H1 (cell line): ENCODE results near the gene DHX34. TPM values are rescaled to one million over a fixed set of nuclear protein-coding genes. Genes with fewer than 3 reads are reported as not detected.

Experiments
- CTCF ChIA-PET: fragments of 300-600 bp; sonication (Branson Sonifier 250); formaldehyde crosslinking; loops from one replicate; lab custom pipeline; 2021; ENCODE audit not compliant: partially characterized antibody; lab: Charles Lee
- POLR2A ChIA-PET: fragments of 300-600 bp; sonication (Branson Sonifier 250); formaldehyde crosslinking; loops from one replicate; lab custom pipeline; 2021; ENCODE audit warnings: inconsistent platforms; ENCODE audit not compliant: partially characterized antibody; lab: Charles Lee
- DNase-seq, 2 experiments: peaks; one replicate each; pipeline versions ENCODE4 v3.0.0 to v3.0.0-alpha.2; 2010 to 2022; ENCODE audit warnings: low spot score in 2 of 2, low read depth in 1 of 2, mixed read lengths in 1 of 2
- FAIRE-seq: peaks from 2 replicates; lab custom pipeline; 2011; peaks lifted over from hg19 to GRCh38; lab: Jason Lieb, UNC
- H2AFZ ChIP-seq: 2 replicates; pipeline ENCODE4 v1.8.1; 2012; ENCODE audit warnings: low read length, inconsistent platforms
- H2AK5ac ChIP-seq: 2 replicates; pipeline ENCODE4 v1.6.1; 2013; ENCODE audit warnings: low read depth, low read length
- H2BK120ac ChIP-seq: replicated peaks from 2 replicates; pipeline ENCODE3; 2013; ENCODE audit warnings: low read depth, low read length, inconsistent platforms
- H2BK12ac ChIP-seq: 2 replicates; pipeline ENCODE4 v1.6.1; 2013; ENCODE audit warnings: low read depth, low read length
- H2BK15ac ChIP-seq: 2 replicates; pipeline ENCODE4 v1.6.1; 2013; ENCODE audit warnings: low read length
- H2BK20ac ChIP-seq: 2 replicates; pipeline ENCODE4 v1.6.1; 2013; ENCODE audit warnings: low read length
- H2BK5ac ChIP-seq: 2 replicates; pipeline ENCODE4 v1.6.1; 2013; ENCODE audit warnings: low read depth, low read length
- H3K14ac ChIP-seq: 2 replicates; pipeline ENCODE4 v1.6.1; 2013; ENCODE audit warnings: inconsistent platforms; ENCODE audit not compliant: insufficient read length
- H3K18ac ChIP-seq: 2 replicates; pipeline ENCODE4 v1.6.1; 2013; ENCODE audit warnings: low read length; ENCODE audit errors: extremely low read depth
- H3K23ac ChIP-seq: 2 replicates; pipeline ENCODE4 v1.6.1; 2013; ENCODE audit warnings: inconsistent platforms; ENCODE audit not compliant: insufficient read length
- H3K23me2 ChIP-seq: 2 replicates; pipeline ENCODE4 v1.6.1; 2013; ENCODE audit warnings: low read depth, low read length
- H3K27ac ChIP-seq: 2 replicates; pipeline ENCODE4 v1.6.1; 2011; ENCODE audit warnings: low read depth, low read length, inconsistent platforms
- H3K27me3 ChIP-seq, 4 experiments: replicated peaks in 1 of 4; 1 replicate in 1 of 4; 2 replicates in 3 of 4; pipeline versions ENCODE4 v1.6.1 to v1.8.1; 2011 to 2013; ENCODE audit warnings: low read length in 3 of 4, mild to moderate bottlenecking in 3 of 4, inconsistent platforms in 2 of 4, mixed read lengths in 2 of 4, moderate library complexity in 1 of 4; ENCODE audit not compliant: control insufficient read depth in 3 of 4, insufficient read depth in 3 of 4; ENCODE audit errors: extremely low read depth in 1 of 4
- H3K36me3 ChIP-seq, 4 experiments: 2 replicates each; pipeline versions ENCODE4 v1.6.1 to v1.8.1; 2011 to 2013; ENCODE audit warnings: mild to moderate bottlenecking in 4 of 4, low read length in 3 of 4, moderate library complexity in 2 of 4, control low read depth in 1 of 4, inconsistent platforms in 1 of 4; ENCODE audit not compliant: insufficient read depth in 4 of 4, control insufficient read depth in 2 of 4
- H3K4ac ChIP-seq: replicated peaks from 2 replicates; pipeline ENCODE3; 2013; ENCODE audit warnings: low read length, low read depth, mixed read lengths, inconsistent platforms; ENCODE audit not compliant: insufficient read length
- H3K4me1 ChIP-seq, 4 experiments: replicated peaks in 1 of 4; 1 replicate in 1 of 4; 2 replicates in 3 of 4; pipeline versions ENCODE4 v1.6.1 to v1.8.1; 2011 to 2013; ENCODE audit warnings: low read length in 3 of 4, inconsistent platforms in 2 of 4, mixed read lengths in 1 of 4; ENCODE audit not compliant: insufficient read depth in 4 of 4, control insufficient read depth in 3 of 4
- H3K4me2 ChIP-seq, 2 experiments: 2 replicates each; pipeline versions ENCODE4 v1.6.1 to v1.8.1; 2011 to 2013; ENCODE audit warnings: low read depth in 2 of 2, low read length in 2 of 2, control low read depth in 1 of 2, inconsistent platforms in 1 of 2, mild to moderate bottlenecking in 1 of 2; ENCODE audit not compliant: insufficient read depth in 1 of 2
- H3K4me3 ChIP-seq, 4 experiments: fragments of 200-600, 300-600 bp in 1 of 4; sonication (generic), shearing (Covaris generic), sonication (Bioruptor Twin) in 1 of 4; 2 replicates each; pipeline versions ENCODE4 v1.5.1 to v1.8.1; 2011 to 2016; ENCODE audit warnings: low read length in 4 of 4, low read depth in 3 of 4, control low read depth in 2 of 4, inconsistent platforms in 2 of 4, mild to moderate bottlenecking in 2 of 4, mixed read lengths in 1 of 4, moderate library complexity in 1 of 4; ENCODE audit not compliant: insufficient read depth in 2 of 4; ENCODE audit errors: extremely low read depth in 1 of 4
- H3K56ac ChIP-seq: replicated peaks from 2 replicates; pipeline ENCODE3; 2013; ENCODE audit warnings: low read depth, mild to moderate bottlenecking, mixed read lengths, low read length, inconsistent platforms; ENCODE audit not compliant: insufficient read length
- H3K79me1 ChIP-seq: 2 replicates; pipeline ENCODE4 v1.6.1; 2013; ENCODE audit warnings: low read depth, low read length, control low read depth
- H3K79me2 ChIP-seq, 2 experiments: 2 replicates each; pipeline versions ENCODE4 v1.6.1 to v1.8.1; 2012 to 2013; ENCODE audit warnings: low read length in 2 of 2, mild to moderate bottlenecking in 2 of 2, inconsistent platforms in 1 of 2; ENCODE audit not compliant: insufficient read depth in 2 of 2, control insufficient read depth in 1 of 2
- H3K9ac ChIP-seq, 4 experiments: replicated peaks in 1 of 4; 1 replicate in 1 of 4; 2 replicates in 3 of 4; pipeline versions ENCODE4 v1.6.1 to v1.8.1; 2011 to 2013; ENCODE audit warnings: low read depth in 3 of 4, low read length in 3 of 4, control low read depth in 2 of 4, mild to moderate bottlenecking in 2 of 4, moderate library complexity in 2 of 4, inconsistent platforms in 1 of 4; ENCODE audit errors: extremely low read depth in 1 of 4
- H3K9me3 ChIP-seq, 2 experiments: 2 replicates each; pipeline versions ENCODE4 v1.6.1 to v1.8.1; 2012 to 2013; ENCODE audit warnings: mild to moderate bottlenecking in 2 of 2, moderate library complexity in 2 of 2, control low read depth in 1 of 2, inconsistent platforms in 1 of 2, low read depth in 1 of 2, low read length in 1 of 2, mixed read lengths in 1 of 2; ENCODE audit not compliant: insufficient read depth in 2 of 2
- H4K20me1 ChIP-seq, 2 experiments: replicated peaks in 1 of 2; 2 replicates each; pipeline versions ENCODE3 to v1.8.1; 2011 to 2013; ENCODE audit warnings: inconsistent platforms in 2 of 2, low read length in 2 of 2, mild to moderate bottlenecking in 1 of 2; ENCODE audit not compliant: insufficient read depth in 2 of 2, control insufficient read depth in 1 of 2
- H4K5ac ChIP-seq: 2 replicates; pipeline ENCODE4 v1.6.1; 2013; ENCODE audit warnings: low read length, low read depth, mixed read lengths, inconsistent platforms; ENCODE audit not compliant: insufficient read length
- H4K8ac ChIP-seq: 2 replicates; pipeline ENCODE4 v1.8.0; 2013; ENCODE audit warnings: mild to moderate bottlenecking, moderate library complexity, low read length, inconsistent platforms; ENCODE audit not compliant: insufficient read depth; ENCODE audit errors: extremely low read depth
- H4K91ac ChIP-seq: replicated peaks from 2 replicates; pipeline ENCODE3; 2013; ENCODE audit warnings: low read length, mixed read lengths, inconsistent platforms; ENCODE audit not compliant: insufficient read length
- KDM4A ChIP-seq: IDR thresholded peaks from one replicate; pipeline ENCODE4 v1.7.1; 2012; ENCODE audit warnings: low read depth, mild to moderate bottlenecking, moderate library complexity, low read length, inconsistent platforms; ENCODE audit not compliant: severe bottlenecking
- MAFK ChIP-seq: IDR thresholded peaks from 2 replicates; pipeline ENCODE4 v1.6.1; 2012; ENCODE audit warnings: low read depth, mild to moderate bottlenecking, improper control_type of control experiment, low read length
- WGBS, 2 experiments: shearing (Covaris generic) in 1 of 2; methylation state at CpG; one replicate each; pipeline versions ENCODE4 v1.1.6 to v1.1.7; 2013 to 2015; ENCODE audit warnings: low lambda C conversion rate in 2 of 2, mixed read lengths in 2 of 2, inconsistent platforms in 1 of 2, low coverage in 1 of 2, missing lambda C conversion rate in 1 of 2; ENCODE audit not compliant: insufficient replicate concordance in 2 of 2, insufficient coverage in 1 of 2, insufficient read length in 1 of 2; ENCODE audit errors: extremely low coverage in 1 of 2, missing lambda C conversion rate in 1 of 2; 5-methylcytosine and 5-hydroxymethylcytosine counted together
- polyA plus RNA-seq, 7 experiments: library from polyadenylated mRNA; depleted of rRNA in 3 of 7; stranded (reverse) in 5 of 7; unstranded in 2 of 7; fragments of >200 nt in 5 of 7; fragments of 200-250 nt in 2 of 7; gene quantifications; 1 replicate in 5 of 7; 2 replicates in 1 of 7; 4 replicates in 1 of 7; pipeline versions ENCODE4 v1.2.1 to v1.2.3, GENCODE V29; 2011 to 2013; ENCODE audit warnings: missing spikeins in 2 of 7, mixed read lengths in 2 of 7
- total RNA-seq: library from RNA; stranded (reverse); fragmentation: NEBNext Ultra II Directional; extraction: Animal tissue kit (Norgen Biotek cat#: 25700); gene quantifications from 2 replicates; pipeline ENCODE4 v1.2.1, GENCODE V29; 2021

Gene DHX34
- total and polyA plus RNA-seq, 2 of the 8 experiments (the other 6 are each of a cell fraction or from before 2014, with no cell fraction given): 17.5 to 24.3 TPM

DNA sequence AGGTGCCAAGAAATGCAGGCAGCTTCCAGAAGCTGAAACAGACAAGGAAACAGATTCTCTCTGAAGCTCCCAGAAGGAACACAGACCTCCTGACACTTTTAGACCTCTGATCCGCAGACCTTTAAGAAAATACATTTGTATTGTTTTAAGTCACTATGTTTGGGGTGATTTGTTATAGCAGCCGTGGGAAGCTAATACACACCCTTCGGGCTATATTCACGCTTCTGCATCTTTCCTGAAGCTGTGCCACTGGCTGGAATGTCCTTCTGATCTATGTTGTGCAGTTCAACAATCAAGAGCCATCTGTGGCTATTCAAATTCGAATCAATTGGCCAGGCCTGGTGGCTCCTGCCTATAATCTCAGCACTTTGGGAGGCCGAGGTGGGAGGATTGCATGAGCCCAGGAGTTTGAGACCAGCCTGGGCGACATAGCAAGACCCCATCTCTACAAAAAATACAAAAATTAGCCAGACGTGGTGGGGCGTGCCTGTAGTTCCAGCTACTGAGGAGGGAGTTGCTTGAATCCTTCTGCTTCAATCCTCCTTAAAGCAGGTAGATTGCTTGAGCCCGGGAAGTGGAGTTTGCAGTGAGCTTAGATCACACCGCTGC, 5.8 kb upstream of the DHX34 start:
- Histone ChIP-seq H2BK5ac (no peak overlapping the region), H4K91ac (no peak overlapping the region), H4K20me1 (no peaks in the 10 kb centered on the region), H3K9ac (no peak overlapping the region), H4K5ac (no peak overlapping the region), H2AFZ (no peak overlapping the region), H3K9me3 (no peaks in the 10 kb centered on the region), H3K36me3 (no peaks in the 10 kb centered on the region), H3K27ac (no peak overlapping the region), H3K79me1 (no peaks in the 10 kb centered on the region), H3K23me2 (no peaks in the 10 kb centered on the region), H3K18ac (no peak overlapping the region), H2BK15ac (0 out of 2 replicates have a peak overlapping the region, but pooled peaks have one; percentile 72), H3K4me1 (no peaks in the 10 kb centered on the region), H4K8ac (no peak overlapping the region), H3K23ac (no peak overlapping the region), H3K4me3 (no peak overlapping the region), H3K14ac (no peak overlapping the region), H2BK12ac (no peak overlapping the region), H2BK120ac (no peak overlapping the region), H3K27me3 (peaks cover 0 to 2% (median 0%) of the 10 kb centered on the region in 4 experiments; a peak in 2 of 7 replicates), H3K4ac (no peak overlapping the region), H2AK5ac (no peak overlapping the region), H3K4me2 (no peak overlapping the region), H2BK20ac (no peak overlapping the region), H3K56ac (no peak overlapping the region), H3K79me2 (no peaks in the 10 kb centered on the region)
- FAIRE-seq: no peak
- no peak for DNase-seq
- TF ChIP-seq MAFK (no peak), KDM4A (no peak)
- ChIA-PET POLR2A (interaction anchor here (0.6 kb wide), 1 partner anchor 376 kb away, joined by 3 read pairs; no protein-coding TSS in a partner anchor), CTCF (interaction anchor here (1.5 to 2.5 kb wide), 3 partner anchors 47 to 93 kb away, joined by 5 to 10 read pairs (median 7); no protein-coding TSS in a partner anchor)
- 87% methylated on average over 11 of the region's 11 CpGs; no CpG with 5 or more reads in 1 of the 2 experiments for WGBS, 2 experiments
